C4-2B (cell line): ENCODE measurements around the gene MYF6.

ENCODE experiments used
- ZFX ChIP-seq: fragments of 450-650 bp; IDR thresholded peaks from 2 replicates; pipeline ENCODE4 v1.6.1; 2017
- TF ChIP-seq, protein P1 (sequence below): fragments of 450-650 bp; conservative IDR thresholded peaks from 2 replicates; pipeline ENCODE4 v1.5.1; 2017; ENCODE audit warnings: mild to moderate bottlenecking

DNA sequence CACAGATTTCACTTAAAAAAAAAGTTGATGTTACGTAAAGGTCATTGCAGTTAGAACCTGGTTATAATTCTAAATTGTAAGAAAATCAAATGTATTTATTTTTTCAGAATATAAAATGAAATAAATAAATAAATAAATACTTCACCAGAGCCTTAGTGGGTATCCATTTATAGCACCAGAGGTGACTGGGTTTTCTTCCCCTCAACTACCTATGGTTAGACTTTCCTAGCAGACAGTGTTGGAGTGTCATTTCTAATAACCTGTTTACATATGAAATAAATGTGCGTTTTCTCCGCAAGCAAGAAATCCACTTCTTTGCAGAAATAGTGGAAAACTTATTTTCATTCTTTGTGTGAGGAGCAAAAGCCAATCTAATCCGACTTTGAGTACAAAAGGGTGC, 6.0 kb downstream of the MYF6 start:
- TF ChIP-seq, protein P1, sequence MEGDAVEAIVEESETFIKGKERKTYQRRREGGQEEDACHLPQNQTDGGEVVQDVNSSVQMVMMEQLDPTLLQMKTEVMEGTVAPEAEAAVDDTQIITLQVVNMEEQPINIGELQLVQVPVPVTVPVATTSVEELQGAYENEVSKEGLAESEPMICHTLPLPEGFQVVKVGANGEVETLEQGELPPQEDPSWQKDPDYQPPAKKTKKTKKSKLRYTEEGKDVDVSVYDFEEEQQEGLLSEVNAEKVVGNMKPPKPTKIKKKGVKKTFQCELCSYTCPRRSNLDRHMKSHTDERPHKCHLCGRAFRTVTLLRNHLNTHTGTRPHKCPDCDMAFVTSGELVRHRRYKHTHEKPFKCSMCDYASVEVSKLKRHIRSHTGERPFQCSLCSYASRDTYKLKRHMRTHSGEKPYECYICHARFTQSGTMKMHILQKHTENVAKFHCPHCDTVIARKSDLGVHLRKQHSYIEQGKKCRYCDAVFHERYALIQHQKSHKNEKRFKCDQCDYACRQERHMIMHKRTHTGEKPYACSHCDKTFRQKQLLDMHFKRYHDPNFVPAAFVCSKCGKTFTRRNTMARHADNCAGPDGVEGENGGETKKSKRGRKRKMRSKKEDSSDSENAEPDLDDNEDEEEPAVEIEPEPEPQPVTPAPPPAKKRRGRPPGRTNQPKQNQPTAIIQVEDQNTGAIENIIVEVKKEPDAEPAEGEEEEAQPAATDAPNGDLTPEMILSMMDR, result no peak
- no peak for TF ChIP-seq ZFX
